Hepatocyte (in vitro differentiated cells): ENCODE data around the gene LRRC66. TPM values are rescaled to one million over a fixed set of nuclear protein-coding genes. Genes with fewer than 3 reads are reported as not detected.

Experiments
- DNase-seq: peaks from one replicate; pipeline ENCODE4 v3.0.0-alpha.2; 2016; ENCODE audit warnings: low spot score
- H2AFZ ChIP-seq: fragments of 200-600 bp; sonication (generic); 2 replicates; pipeline ENCODE4 v1.6.0; 2016; ENCODE audit warnings: antibody characterized with exemption, mild to moderate bottlenecking
- H3K27ac ChIP-seq: fragments of 200-600 bp; sonication (generic); 2 replicates; pipeline ENCODE4 v1.5.1; 2016; ENCODE audit warnings: mild to moderate bottlenecking
- H3K27me3 ChIP-seq: fragments of 200-600 bp; sonication (generic); 2 replicates; pipeline ENCODE4 v1.6.1; 2016
- H3K36me3 ChIP-seq: fragments of 200-600 bp; sonication (generic); replicated peaks from 2 replicates; pipeline ENCODE4 v1.5.1; 2016; ENCODE audit warnings: low read depth; ENCODE audit not compliant: insufficient read depth
- H3K4me1 ChIP-seq: fragments of 200-600 bp; sonication (generic); 2 replicates; pipeline ENCODE4 v1.5.1; 2016; ENCODE audit warnings: mild to moderate bottlenecking, moderate library complexity; ENCODE audit not compliant: insufficient read depth
- H3K4me2 ChIP-seq: fragments of 200-600 bp; sonication (generic); 2 replicates; pipeline ENCODE4 v1.6.0; 2016
- H3K4me3 ChIP-seq: fragments of 200-600 bp; sonication (generic); 2 replicates; pipeline ENCODE4 v1.5.1; 2016; ENCODE audit warnings: mild to moderate bottlenecking
- H3K79me2 ChIP-seq: fragments of 200-600 bp; sonication (generic); 2 replicates; pipeline ENCODE4 v1.6.0; 2017; ENCODE audit warnings: mild to moderate bottlenecking
- H3K9me2 ChIP-seq: fragments of 200-600 bp; sonication (generic); replicated peaks from 2 replicates; pipeline ENCODE4 v1.6.0; 2017; ENCODE audit warnings: mild to moderate bottlenecking; ENCODE audit not compliant: insufficient read depth
- H3K9me3 ChIP-seq: fragments of 200-600 bp; sonication (generic); 2 replicates; pipeline ENCODE4 v1.5.1; 2016; ENCODE audit warnings: low read depth, mild to moderate bottlenecking
- H4K20me1 ChIP-seq: fragments of 200-600 bp; sonication (generic); 2 replicates; pipeline ENCODE4 v1.6.0; 2016; ENCODE audit warnings: mild to moderate bottlenecking; ENCODE audit not compliant: insufficient read depth, poor library complexity, severe bottlenecking
- CTCF ChIP-seq: fragments of 200-600 bp; sonication (generic); IDR thresholded peaks from 2 replicates; pipeline ENCODE4 v1.5.1; 2016; ENCODE audit warnings: antibody characterized with exemption, mild to moderate bottlenecking; ENCODE audit not compliant: poor library complexity
- EZH2 ChIP-seq: fragments of 200-600 bp; sonication (generic); IDR thresholded peaks from 2 replicates; pipeline ENCODE4 v1.6.1; 2016; ENCODE audit warnings: antibody characterized with exemption, mild to moderate bottlenecking, borderline replicate concordance
- EZH2phosphoT487 ChIP-seq: fragments of 200-600 bp; sonication (generic); IDR thresholded peaks from one replicate; pipeline ENCODE4 v1.6.1; 2018; ENCODE audit warnings: antibody characterized with exemption, mild to moderate bottlenecking, low read depth, moderate library complexity; ENCODE audit not compliant: unreplicated experiment, severe bottlenecking
- WGBS: methylation state at CpG from one replicate; pipeline ENCODE4 v1.1.6; 2016; ENCODE audit warnings: low lambda C conversion rate; ENCODE audit errors: missing lambda C conversion rate; 5-methylcytosine and 5-hydroxymethylcytosine counted together
- polyA plus RNA-seq: library from polyadenylated mRNA; unstranded; fragments of >200 nt; fragmentation: Nextera tagmentation; extraction: Ambion mirVana; gene quantifications from 2 replicates; pipeline ENCODE4 v1.2.1, GENCODE V29; 2016
- total RNA-seq: library from RNA; depleted of rRNA; stranded (reverse); fragments of >200 nt; gene quantifications from 2 replicates; pipeline ENCODE4 v1.2.3, GENCODE V29; 2014

The LRRC66 gene
- total and polyA plus RNA-seq, 2 experiments from 2014 or later = 0.44 to 0.87 TPM

- no peak for DNase-seq
- Histone ChIP-seq H2AFZ (no peak overlapping the region), H3K27me3 (no peaks in the 10 kb centered on the region), H3K4me2 (no peak overlapping the region), H3K4me1 (no peaks in the 10 kb centered on the region), H3K27ac (no peak overlapping the region), H4K20me1 (no peaks in the 10 kb centered on the region), H3K9me2 (no peaks in the 10 kb centered on the region), H3K9me3 (no peaks in the 10 kb centered on the region), H3K36me3 (no peaks in the 10 kb centered on the region), H3K4me3 (no peak overlapping the region), H3K79me2 (peaks cover 11% of the 10 kb centered on the region)
- WGBS = 91% methylated on average over 1 of the region's 1 CpG
- TF ChIP-seq CTCF = no peak
- no peak for TF ChIP-seq EZH2
- no peak for TF ChIP-seq EZH2phosphoT487
Measured at GRCh38 chr4:52028970-52029369, 8.8 kb upstream of the LRRC66 start.

- Histone ChIP-seq H3K4me1 (peaks cover 4% of the 10 kb centered on the region), H3K27ac (peak overlapping the region; percentile 45), H3K4me2 (peak overlapping the region; percentile 11), H3K27me3 (no peaks in the 10 kb centered on the region), H3K4me3 (no peak overlapping the region), H3K9me3 (no peaks in the 10 kb centered on the region), H4K20me1 (no peaks in the 10 kb centered on the region), H3K79me2 (no peaks in the 10 kb centered on the region), H3K9me2 (no peaks in the 10 kb centered on the region), H2AFZ (no peak overlapping the region), H3K36me3 (no peaks in the 10 kb centered on the region)
- 0% methylated on average over 1 of the region's 1 CpG for WGBS
- no peak for TF ChIP-seq EZH2
- no peak for TF ChIP-seq EZH2phosphoT487
- TF ChIP-seq CTCF = no peak
- no peak for DNase-seq
Measured at GRCh38 chr4:52017814-52018213, 2.3 kb downstream of the LRRC66 start.

- H3K79me2 ChIP-seq = no peaks in the 10 kb centered on the region
- H3K27me3 ChIP-seq = no peaks in the 10 kb centered on the region
- 62% methylated on average over 3 of the region's 3 CpGs for WGBS
- H3K9me2 ChIP-seq = no peaks in the 10 kb centered on the region
- H3K4me2 ChIP-seq = peak overlapping the region; percentile 11
- H2AFZ ChIP-seq = no peak overlapping the region
- H3K4me3 ChIP-seq = no peak overlapping the region
- no peak for DNase-seq
- H3K4me1 ChIP-seq = peaks cover 4% of the 10 kb centered on the region
- TF ChIP-seq EZH2phosphoT487 (no peak), EZH2 (no peak), CTCF (no peak)
- no peaks in the 10 kb centered on the region for H3K9me3 ChIP-seq
- H3K36me3 ChIP-seq = no peaks in the 10 kb centered on the region
- no peaks in the 10 kb centered on the region for H4K20me1 ChIP-seq
- peak overlapping the region; percentile 25 for H3K27ac ChIP-seq
Measured at GRCh38 chr4:52016981-52017380, 3.2 kb downstream of the LRRC66 start.

- Histone ChIP-seq H3K36me3 (no peaks in the 10 kb centered on the region), H4K20me1 (no peaks in the 10 kb centered on the region), H3K4me3 (no peak overlapping the region), H3K9me2 (no peaks in the 10 kb centered on the region), H3K4me1 (peaks cover 4% of the 10 kb centered on the region), H3K9me3 (no peaks in the 10 kb centered on the region), H3K27me3 (no peaks in the 10 kb centered on the region), H3K4me2 (no peak overlapping the region), H3K79me2 (no peaks in the 10 kb centered on the region), H2AFZ (no peak overlapping the region), H3K27ac (no peak overlapping the region)
- peak; percentile 21 for DNase-seq
- peak; percentile 35 for TF ChIP-seq CTCF
- TF ChIP-seq EZH2phosphoT487 = no peak
- 69% methylated on average over 7 of the region's 7 CpGs for WGBS
Measured at GRCh38 chr4:52015366-52015765, 4.8 kb downstream of the LRRC66 start.
